ENCODE data around the gene FBLN2. TPM values are rescaled to one million over a fixed set of nuclear protein-coding genes. Genes with fewer than 3 reads are reported as not detected.

FBLN2 gene
- total and polyA plus RNA-seq, 2 of the 13 experiments (the other 11 are each of a cell fraction or from before 2014, with no cell fraction given): not detected

GRCh38 chr3:13537244-13537908 is 11.5 kb upstream of the FBLN2 start:
- in situ Hi-C loops (cut with HindIII; ENCODE audit: extremely low pct_ligation_motif_present, low pct_unique_long_range_greater_than_20kb) (no loop called here), intact Hi-C loops (cut with micrococcal nuclease; ENCODE audit: unreplicated experiment) (no loop called here)
- no peak for ATAC-seq
- WGBS (ENCODE audit: low lambda C conversion rate): 39% methylated on average over 6 of the region's 6 CpGs
- FAIRE-seq: no peak
- Histone ChIP-seq H3K27ac (ENCODE audit: extremely low read length, insufficient read depth, low read length) (no peak overlapping the region), H2AFZ (ENCODE audit: low read length) (no peak overlapping the region), H3K79me2 (ENCODE audit: insufficient read depth, low read length) (no peaks in the 10 kb centered on the region), H3K9ac (ENCODE audit: insufficient read depth, low read depth, low read length) (no peak overlapping the region), H3K4me2 (ENCODE audit: low read depth, low read length) (no peak overlapping the region), H3K4me3 (replicated peaks in 1 of 3; ENCODE audit: insufficient read depth in 1 of 3, low read depth in 2 of 3, low read length in 3 of 3) (no peak overlapping the region), H4K20me1 (ENCODE audit: insufficient read depth, low read length) (no peaks in the 10 kb centered on the region), H3K27me3 (ENCODE audit: control insufficient read depth in 1 of 2, insufficient read depth in 2 of 2, low read length in 2 of 2) (peaks cover 10 to 72% of the 10 kb centered on the region in 2 experiments), H3K9me3 (ENCODE audit: low read length) (no peaks in the 10 kb centered on the region), H3K4me1 (ENCODE audit: insufficient read depth, low read length) (no peaks in the 10 kb centered on the region), H3K36me3 (replicated peaks in 1 of 2; ENCODE audit: control insufficient read depth in 1 of 2, insufficient read depth in 2 of 2, low read length in 2 of 2) (no peaks in the 10 kb centered on the region)
- no peak for DNase-seq (ENCODE audit: low spot score)
- POLR2A ChIA-PET: no interaction called here
- TF ChIP-seq ZNF296 (CRISPR knock-in tag; conservative IDR thresholded peaks at IDR 0.05): no peak
- TF ChIP-seq PHB2 (IDR thresholded peaks at IDR 0.05; ENCODE audit: partially characterized antibody): no peak
- no peak for TF ChIP-seq HMG20A (CRISPR knock-in tag; IDR thresholded peaks at IDR 0.05; ENCODE audit: borderline replicate concordance)
- no peak for TF ChIP-seq GLMP (CRISPR knock-in tag; IDR thresholded peaks at IDR 0.05; ENCODE audit: borderline replicate concordance)
- TF ChIP-seq SSRP1 (CRISPR knock-in tag; IDR thresholded peaks at IDR 0.05): no peak
- no peak for TF ChIP-seq HOXA5 (CRISPR knock-in tag; IDR thresholded peaks at IDR 0.05)
- TF ChIP-seq REST (IDR thresholded peaks at IDR 0.05; ENCODE audit: borderline replicate concordance in 1 of 2, low read depth in 1 of 2, low read length in 2 of 2): no peak
- no peak for TF ChIP-seq TOPORS (CRISPR knock-in tag; IDR thresholded peaks at IDR 0.05)
- TF ChIP-seq ZNF451 (CRISPR knock-in tag; IDR thresholded peaks at IDR 0.05): no peak
- TF ChIP-seq ZBTB25 (CRISPR knock-in tag; IDR thresholded peaks at IDR 0.05): no peak
- TF ChIP-seq ZNF674 (CRISPR knock-in tag; IDR thresholded peaks at IDR 0.05; ENCODE audit: low read depth): no peak
- no peak for TF ChIP-seq MZF1 (CRISPR knock-in tag; IDR thresholded peaks at IDR 0.05; ENCODE audit: borderline replicate concordance)
- no TSS peak for BruUV-seq (replicated peaks)
- CTCF ChIA-PET (ENCODE audit: low intra/inter-chr PET ratio, low total read pairs): no interaction called here

Measured in HepG2 (cell line).